GM23338 (cell line): Measurements from ENCODE around the gene GAL3ST1.

Experiments used
- EZH2 ChIP-seq: fragments of 200-600 bp; sonication (generic); IDR thresholded peaks from one replicate; pipeline ENCODE4 v1.8.0; 2017; ENCODE audit warnings: antibody characterized with exemption, mild to moderate bottlenecking, low read depth; ENCODE audit not compliant: unreplicated experiment
- POLR2AphosphoS5 ChIP-seq: IDR thresholded peaks from 2 replicates; pipeline ENCODE4 v1.6.1; 2016; ENCODE audit warnings: antibody characterized with exemption, low read depth
- TF ChIP-seq, protein P1 (sequence below), 2 experiments: fragments of 200-600 bp in 1 of 2; sonication (generic) in 1 of 2; conservative IDR thresholded peaks; 2 replicates each; pipeline versions ENCODE4 v1.5.1 to v1.6.1; 2016 to 2017; ENCODE audit warnings: antibody characterized with exemption in 2 of 2, low read depth in 2 of 2, mild to moderate bottlenecking in 2 of 2, moderate library complexity in 1 of 2
- TF ChIP-seq, protein P2 (sequence below): IDR thresholded peaks from 2 replicates; pipeline ENCODE4 v1.6.1; 2016; ENCODE audit warnings: antibody characterized with exemption

DNA sequence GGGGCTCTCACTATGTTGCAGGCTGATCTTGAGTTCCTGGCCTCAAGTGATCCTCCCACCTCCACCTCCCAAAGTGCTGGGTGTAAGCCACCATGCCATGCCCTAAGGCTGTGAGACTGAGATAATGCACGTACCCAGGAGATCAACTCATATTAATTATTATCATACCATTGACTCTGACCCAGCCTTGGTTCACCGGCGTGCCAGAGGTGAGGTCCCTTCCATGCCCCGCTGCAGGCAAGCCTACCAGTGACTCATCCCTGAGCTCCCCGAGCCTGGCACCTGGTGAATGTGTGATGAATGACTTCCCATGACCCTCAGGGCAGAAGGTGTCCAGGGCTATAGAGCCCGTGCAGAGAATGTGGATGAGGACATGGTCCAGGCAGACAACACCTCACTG lies 12.1 kb downstream of the GAL3ST1 start:
- TF ChIP-seq POLR2AphosphoS5 (no peak), EZH2 (no peak)
- TF ChIP-seq, protein P1, sequence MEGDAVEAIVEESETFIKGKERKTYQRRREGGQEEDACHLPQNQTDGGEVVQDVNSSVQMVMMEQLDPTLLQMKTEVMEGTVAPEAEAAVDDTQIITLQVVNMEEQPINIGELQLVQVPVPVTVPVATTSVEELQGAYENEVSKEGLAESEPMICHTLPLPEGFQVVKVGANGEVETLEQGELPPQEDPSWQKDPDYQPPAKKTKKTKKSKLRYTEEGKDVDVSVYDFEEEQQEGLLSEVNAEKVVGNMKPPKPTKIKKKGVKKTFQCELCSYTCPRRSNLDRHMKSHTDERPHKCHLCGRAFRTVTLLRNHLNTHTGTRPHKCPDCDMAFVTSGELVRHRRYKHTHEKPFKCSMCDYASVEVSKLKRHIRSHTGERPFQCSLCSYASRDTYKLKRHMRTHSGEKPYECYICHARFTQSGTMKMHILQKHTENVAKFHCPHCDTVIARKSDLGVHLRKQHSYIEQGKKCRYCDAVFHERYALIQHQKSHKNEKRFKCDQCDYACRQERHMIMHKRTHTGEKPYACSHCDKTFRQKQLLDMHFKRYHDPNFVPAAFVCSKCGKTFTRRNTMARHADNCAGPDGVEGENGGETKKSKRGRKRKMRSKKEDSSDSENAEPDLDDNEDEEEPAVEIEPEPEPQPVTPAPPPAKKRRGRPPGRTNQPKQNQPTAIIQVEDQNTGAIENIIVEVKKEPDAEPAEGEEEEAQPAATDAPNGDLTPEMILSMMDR (conservative IDR thresholded peaks at IDR 0.05; ENCODE audit: low read depth in 2 of 2): no peak
- TF ChIP-seq, protein P2, sequence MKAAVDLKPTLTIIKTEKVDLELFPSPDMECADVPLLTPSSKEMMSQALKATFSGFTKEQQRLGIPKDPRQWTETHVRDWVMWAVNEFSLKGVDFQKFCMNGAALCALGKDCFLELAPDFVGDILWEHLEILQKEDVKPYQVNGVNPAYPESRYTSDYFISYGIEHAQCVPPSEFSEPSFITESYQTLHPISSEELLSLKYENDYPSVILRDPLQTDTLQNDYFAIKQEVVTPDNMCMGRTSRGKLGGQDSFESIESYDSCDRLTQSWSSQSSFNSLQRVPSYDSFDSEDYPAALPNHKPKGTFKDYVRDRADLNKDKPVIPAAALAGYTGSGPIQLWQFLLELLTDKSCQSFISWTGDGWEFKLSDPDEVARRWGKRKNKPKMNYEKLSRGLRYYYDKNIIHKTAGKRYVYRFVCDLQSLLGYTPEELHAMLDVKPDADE: no peak
